PFSK-1 (cell line): ENCODE measurements around the gene FIBCD1.

Source experiments
- FOXP2 ChIP-seq: optimal IDR thresholded peaks from 2 replicates; pipeline ENCODE3; 2011; ENCODE audit warnings: borderline replicate concordance, control low read depth, inconsistent platforms; ENCODE audit not compliant: insufficient read depth; ENCODE audit errors: extremely low read length, extremely low read depth
- POLR2AphosphoS5 ChIP-seq: IDR thresholded peaks from 2 replicates; pipeline ENCODE4 v1.6.1; 2012; ENCODE audit warnings: low read depth, mild to moderate bottlenecking, control low read depth, low read length, moderate library complexity
- REST ChIP-seq, 2 experiments: IDR thresholded peaks; 2 replicates each; pipeline versions ENCODE4 v1.6.1 to v1.8.0; 2011 to 2012; ENCODE audit warnings: low read depth in 2 of 2, low read length in 2 of 2, control low read depth in 1 of 2, inconsistent platforms in 1 of 2, mild to moderate bottlenecking in 1 of 2, moderate library complexity in 1 of 2; ENCODE audit not compliant: insufficient read depth in 1 of 2
- SIN3A ChIP-seq: IDR thresholded peaks from 2 replicates; pipeline ENCODE4 v1.6.1; 2012; ENCODE audit warnings: mild to moderate bottlenecking, low read length, moderate library complexity, borderline replicate concordance; ENCODE audit not compliant: insufficient read depth
- TAF1 ChIP-seq: IDR thresholded peaks from 2 replicates; pipeline ENCODE4 v1.6.1; 2012; ENCODE audit warnings: low read length, control low read depth, borderline replicate concordance; ENCODE audit not compliant: insufficient read depth

GRCh38 chr9:130874783-130875182, 64.3 kb downstream of the FIBCD1 start:
- TF ChIP-seq POLR2AphosphoS5, result no peak
- TF ChIP-seq TAF1, result no peak
- TF ChIP-seq SIN3A, result no peak
- TF ChIP-seq REST (IDR thresholded peaks at IDR 0.05; ENCODE audit: insufficient read depth in 1 of 2, low read depth in 2 of 2, low read length in 2 of 2), result no peak
- no peak for TF ChIP-seq FOXP2
